Lower leg skin (tissue), 4 donors: Measurements from ENCODE around the gene CFAP58. TPM values are rescaled to one million over a fixed set of nuclear protein-coding genes. Genes with fewer than 3 reads are reported as not detected.
A peak's percentile ranks its signal among the peaks of the same experiment; 100 is the strongest.

Experiments
- DNase-seq, 2 donors: peaks; one replicate each; pipeline ENCODE4 v3.0.0-alpha.2; 2019; ENCODE audit warnings: low spot score in 2 of 2
- H3K4me3 ChIP-seq: fragments of 200-600 bp; sonication (generic); 2 replicates; pipeline ENCODE4 v1.5.1; 2017; ENCODE audit warnings: mild to moderate bottlenecking, low read depth; ENCODE audit not compliant: poor library complexity, severe bottlenecking
- CTCF ChIP-seq, 3 donors: fragments of 450-650 bp; IDR thresholded peaks; one replicate each; pipeline ENCODE4 v1.5.1; 2016; ENCODE audit warnings: antibody characterized with exemption in 3 of 3, mild to moderate bottlenecking in 3 of 3, moderate library complexity in 2 of 3
- POLR2A ChIP-seq, 2 donors: fragments of 450-650 bp; IDR thresholded peaks; one replicate each; pipeline ENCODE4 v1.6.1; 2016 to 2017; ENCODE audit warnings: antibody characterized with exemption in 2 of 2, mild to moderate bottlenecking in 1 of 2, moderate library complexity in 1 of 2
- WGBS, 2 donors: methylation state at CpG; one replicate each; pipeline ENCODE4 v1.1.5; 2018; 5-methylcytosine and 5-hydroxymethylcytosine counted together
- intact Hi-C: fragments of 100-400 bp; cut with DNase I; formaldehyde crosslinking; loops from one replicate; pipeline ENCODE4 v1.15.0; 2023; ENCODE audit warnings: low total_unique reads
- total RNA-seq, 4 donors: library from RNA; depleted of rRNA; stranded (reverse); fragments of >200 nt; gene quantifications; one replicate each; pipeline ENCODE4 v1.1.0, GENCODE V29; 2016

CFAP58 gene
- total RNA-seq, 4 donors from 2014 or later, result 0.42 to 0.55 (median 0.44) TPM; not detected in 1

DNA sequence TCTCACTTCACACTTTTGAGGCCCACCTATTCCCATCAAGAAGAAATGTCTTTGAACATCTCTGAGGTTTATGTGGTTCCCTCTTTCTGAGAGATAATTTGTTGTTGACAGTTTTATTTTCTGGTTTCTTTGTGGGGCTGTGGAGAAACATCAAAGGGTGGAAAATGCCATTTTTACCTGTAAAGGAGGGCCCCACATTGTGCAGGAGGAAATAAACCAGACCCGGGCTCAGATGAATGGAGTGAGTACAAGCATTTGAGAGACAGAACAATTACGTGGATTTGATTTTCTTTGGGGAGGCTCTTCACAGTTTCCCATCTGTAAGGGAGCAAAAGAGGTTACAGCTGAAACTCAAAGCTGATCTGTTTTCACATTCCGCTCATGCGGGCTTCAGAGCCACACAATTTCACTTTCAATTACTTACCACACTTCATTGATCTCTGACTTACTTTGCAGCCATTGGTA is 45.2 kb upstream of the CFAP58 start:
- no peak overlapping the region for H3K4me3 ChIP-seq
- WGBS, 2 donors, result 70 to 84% methylated on average over 4 of the region's 4 CpGs
- no peak for DNase-seq
- TF ChIP-seq POLR2A (IDR thresholded peaks at IDR 0.05) (no peak), CTCF (IDR thresholded peaks at IDR 0.05) (no peak)
- intact Hi-C loops, result no loop called here

DNA sequence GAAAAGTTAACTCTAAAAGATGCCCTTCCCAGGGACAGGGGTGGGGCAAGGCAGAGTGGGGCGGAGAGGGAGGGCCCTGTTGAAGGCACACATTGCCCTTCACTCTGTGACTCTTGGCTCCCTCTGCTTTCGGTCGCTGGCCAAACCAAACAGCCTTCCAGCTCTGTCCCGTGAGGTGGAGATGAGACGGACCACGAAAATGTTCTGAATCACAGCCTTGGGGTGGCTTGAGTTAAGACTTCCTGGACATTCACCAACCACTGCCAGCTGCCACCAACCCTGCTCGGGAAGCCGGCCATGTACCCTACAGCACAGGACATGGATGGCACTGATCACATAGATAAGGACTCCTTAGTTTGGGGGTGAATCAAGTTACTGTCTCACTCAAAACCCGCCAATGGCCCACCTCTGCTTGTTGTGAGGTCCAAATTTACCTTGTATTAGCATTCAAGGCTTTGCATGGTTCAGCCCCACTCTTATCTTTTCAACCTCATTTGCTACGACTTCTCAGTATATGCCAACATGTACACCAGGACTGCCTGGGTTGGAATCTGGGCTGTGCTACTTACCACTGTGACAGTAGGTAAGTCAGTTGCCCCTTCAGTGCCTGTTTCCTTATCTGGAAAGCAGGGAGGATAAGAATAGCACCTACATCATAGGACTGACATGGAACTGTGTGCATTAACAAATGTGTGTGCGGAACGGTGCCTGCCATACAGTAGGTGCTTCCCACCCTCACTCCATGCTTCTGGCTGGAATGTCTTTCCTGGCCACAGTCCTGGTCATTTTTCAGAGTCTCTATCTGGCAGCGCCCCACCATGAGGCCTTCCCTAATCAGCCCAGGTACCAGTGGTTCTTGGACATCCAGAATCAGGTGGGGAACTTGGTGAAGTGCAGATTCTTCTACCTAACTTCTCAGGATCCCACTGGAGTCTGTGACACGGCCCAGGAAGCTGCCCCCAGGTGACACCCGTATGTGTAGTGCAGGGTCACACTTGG is 43.4 kb upstream of the CFAP58 start:
- H3K4me3 ChIP-seq, result no peak overlapping the region
- DNase-seq, result peak in 1 of 2 donors; percentile 86
- WGBS, 2 donors, result 66 to 67% methylated on average over 15 of the region's 15 CpGs
- intact Hi-C loops, result no loop called here
- TF ChIP-seq POLR2A (IDR thresholded peaks at IDR 0.05), result no peak
- no peak for TF ChIP-seq CTCF (IDR thresholded peaks at IDR 0.05)

GRCh38 chr10:104311184-104311720 is 42.4 kb upstream of the CFAP58 start:
- H3K4me3 ChIP-seq, result no peak overlapping the region
- no peak for DNase-seq
- TF ChIP-seq CTCF (IDR thresholded peaks at IDR 0.05), result no peak
- TF ChIP-seq POLR2A (IDR thresholded peaks at IDR 0.05), result no peak
- WGBS, 2 donors, result 81% methylated on average over 5 of the region's 5 CpGs
- intact Hi-C loops, result no loop called here

- H3K4me3 ChIP-seq, result no peak overlapping the region
- TF ChIP-seq POLR2A (IDR thresholded peaks at IDR 0.05), result no peak
- TF ChIP-seq CTCF (IDR thresholded peaks at IDR 0.05), result no peak
- WGBS, 2 donors, result 90 to 93% methylated on average over 31 to 41 of the region's 43 CpGs
- peak in 1 of 2 donors; percentile 80 for DNase-seq
- intact Hi-C loops, result no loop called here
These were observed 38.8 kb upstream of the CFAP58 start for GRCh38 chr10:104314591-104315485.

DNA sequence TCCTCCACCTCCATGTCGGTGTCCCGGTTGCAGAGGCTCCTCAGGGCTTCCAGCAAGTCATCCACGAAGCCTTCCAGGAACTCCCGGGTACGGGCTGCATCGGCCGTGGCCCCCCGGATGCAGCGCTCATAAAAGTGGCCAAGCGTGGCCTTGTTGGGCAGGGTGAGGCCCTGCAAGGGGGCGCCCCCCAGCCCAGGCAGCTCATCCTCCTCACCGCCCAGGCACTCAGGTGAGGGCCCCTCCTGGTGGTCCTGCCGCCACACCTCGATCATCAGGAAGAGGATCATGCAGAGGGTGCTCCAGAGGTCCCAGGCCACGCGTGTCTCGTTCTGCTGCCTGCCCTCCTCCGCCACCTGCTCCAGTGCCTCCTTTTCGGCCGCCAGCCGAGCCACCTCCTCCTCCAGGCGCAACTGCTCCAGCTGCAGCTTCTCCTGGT is 38.1 kb upstream of the CFAP58 start:
- intact Hi-C loops, result no loop called here
- H3K4me3 ChIP-seq, result no peak overlapping the region
- peak in 1 of 2 donors; percentile 84 for DNase-seq
- 95 to 96% methylated on average over 14 to 21 of the region's 22 CpGs for WGBS, 2 donors
- no peak for TF ChIP-seq CTCF (IDR thresholded peaks at IDR 0.05)
- TF ChIP-seq POLR2A (IDR thresholded peaks at IDR 0.05), result no peak
